Nephron (organoid): ENCODE data around the gene ITGA8.

Source experiments
- H3K27ac Mint-ChIP-seq, 3 experiments: 2 replicates each; pipeline ENCODE4 v1.8.0; 2020; ENCODE audit warnings: mixed read lengths in 3 of 3, mild to moderate bottlenecking in 2 of 3, moderate library complexity in 1 of 3
- H3K27me3 Mint-ChIP-seq: 2 replicates; pipeline ENCODE4 v1.8.0; 2021; ENCODE audit warnings: low read depth, mild to moderate bottlenecking, moderate library complexity, mixed read lengths
- H3K36me3 Mint-ChIP-seq: 2 replicates; pipeline ENCODE4 v1.8.0; 2020; ENCODE audit warnings: low read depth, mixed read lengths
- H3K4me1 Mint-ChIP-seq: 2 replicates; pipeline ENCODE4 v1.8.0; 2020; ENCODE audit warnings: mixed read lengths
- H3K4me3 Mint-ChIP-seq, 3 experiments: 2 replicates each; pipeline ENCODE4 v1.8.0; 2020; ENCODE audit warnings: mild to moderate bottlenecking in 3 of 3, mixed read lengths in 3 of 3, moderate library complexity in 2 of 3
- H3K9me3 Mint-ChIP-seq: 2 replicates; pipeline ENCODE4 v1.8.0; 2020; ENCODE audit warnings: mixed read lengths
- TF ChIP-seq, protein P1 (sequence below), 3 experiments: fragments of 200-600 bp; sonication (generic); IDR thresholded peaks; one replicate each; pipeline ENCODE4 v1.5.0; 2021; ENCODE audit warnings: antibody characterized with exemption in 3 of 3; ENCODE audit not compliant: unreplicated experiment in 3 of 3

ITGA8 gene

DNA sequence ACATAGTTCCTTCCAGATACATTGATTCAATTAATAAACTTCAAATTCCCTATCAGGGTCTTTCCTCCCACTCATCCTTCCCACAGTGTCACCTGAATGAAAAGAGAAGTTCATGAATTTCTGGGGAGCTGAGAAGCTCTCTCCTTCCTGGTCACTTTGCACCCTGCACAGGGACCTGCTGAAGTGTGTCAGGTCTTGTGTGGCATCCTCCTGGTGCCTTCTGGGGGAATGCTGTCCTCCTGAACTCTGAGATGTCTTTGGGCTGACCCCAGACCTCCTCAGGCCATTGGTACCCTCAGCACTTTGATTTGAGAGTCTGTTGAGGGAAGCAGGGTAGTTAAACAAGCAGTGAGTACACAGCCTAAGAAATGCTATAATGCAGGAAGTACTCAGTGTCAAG lies 39.5 kb upstream of the ITGA8 start:
- TF ChIP-seq, protein P1, sequence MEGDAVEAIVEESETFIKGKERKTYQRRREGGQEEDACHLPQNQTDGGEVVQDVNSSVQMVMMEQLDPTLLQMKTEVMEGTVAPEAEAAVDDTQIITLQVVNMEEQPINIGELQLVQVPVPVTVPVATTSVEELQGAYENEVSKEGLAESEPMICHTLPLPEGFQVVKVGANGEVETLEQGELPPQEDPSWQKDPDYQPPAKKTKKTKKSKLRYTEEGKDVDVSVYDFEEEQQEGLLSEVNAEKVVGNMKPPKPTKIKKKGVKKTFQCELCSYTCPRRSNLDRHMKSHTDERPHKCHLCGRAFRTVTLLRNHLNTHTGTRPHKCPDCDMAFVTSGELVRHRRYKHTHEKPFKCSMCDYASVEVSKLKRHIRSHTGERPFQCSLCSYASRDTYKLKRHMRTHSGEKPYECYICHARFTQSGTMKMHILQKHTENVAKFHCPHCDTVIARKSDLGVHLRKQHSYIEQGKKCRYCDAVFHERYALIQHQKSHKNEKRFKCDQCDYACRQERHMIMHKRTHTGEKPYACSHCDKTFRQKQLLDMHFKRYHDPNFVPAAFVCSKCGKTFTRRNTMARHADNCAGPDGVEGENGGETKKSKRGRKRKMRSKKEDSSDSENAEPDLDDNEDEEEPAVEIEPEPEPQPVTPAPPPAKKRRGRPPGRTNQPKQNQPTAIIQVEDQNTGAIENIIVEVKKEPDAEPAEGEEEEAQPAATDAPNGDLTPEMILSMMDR (IDR thresholded peaks at IDR 0.05; ENCODE audit: unreplicated experiment in 3 of 3): no peak
- H3K27ac Mint-ChIP-seq: no peak overlapping the region
- H3K4me3 Mint-ChIP-seq: no peak overlapping the region

DNA sequence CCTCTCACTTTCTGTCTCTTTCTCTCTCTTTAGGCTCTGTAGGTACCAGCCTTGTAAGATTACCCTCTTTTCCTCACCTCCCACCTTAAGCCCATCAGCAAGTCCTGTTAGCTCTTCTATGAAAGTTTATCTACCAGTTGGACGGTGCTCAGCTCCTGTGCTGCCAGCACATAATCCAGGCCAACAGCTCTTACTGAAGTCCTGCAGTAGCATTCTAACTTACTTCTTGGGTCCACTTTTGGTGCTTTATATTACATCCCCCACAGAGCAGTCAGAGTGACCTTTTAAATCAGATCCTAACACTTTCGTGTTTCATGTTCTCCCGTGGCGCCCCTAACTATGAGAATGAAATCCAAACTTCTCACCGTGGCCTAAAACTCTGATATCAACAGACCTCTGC lies 38.9 kb upstream of the ITGA8 start:
- Mint-ChIP-seq H3K27ac (no peak overlapping the region), H3K9me3 (peaks cover 3% of the 10 kb centered on the region), H3K27me3 (peaks cover 8% of the 10 kb centered on the region), H3K4me1 (no peaks in the 10 kb centered on the region), H3K36me3 (no peaks in the 10 kb centered on the region), H3K4me3 (no peak overlapping the region)
- TF ChIP-seq, protein P1 (IDR thresholded peaks at IDR 0.05; ENCODE audit: unreplicated experiment in 3 of 3): no peak

More for the DNA sequence above, 39.5 kb upstream of the ITGA8 start:
- Mint-ChIP-seq H3K27me3 (peaks cover 8% of the 10 kb centered on the region), H3K36me3 (no peaks in the 10 kb centered on the region), H3K4me1 (no peaks in the 10 kb centered on the region), H3K9me3 (peaks cover 3% of the 10 kb centered on the region)

DNA sequence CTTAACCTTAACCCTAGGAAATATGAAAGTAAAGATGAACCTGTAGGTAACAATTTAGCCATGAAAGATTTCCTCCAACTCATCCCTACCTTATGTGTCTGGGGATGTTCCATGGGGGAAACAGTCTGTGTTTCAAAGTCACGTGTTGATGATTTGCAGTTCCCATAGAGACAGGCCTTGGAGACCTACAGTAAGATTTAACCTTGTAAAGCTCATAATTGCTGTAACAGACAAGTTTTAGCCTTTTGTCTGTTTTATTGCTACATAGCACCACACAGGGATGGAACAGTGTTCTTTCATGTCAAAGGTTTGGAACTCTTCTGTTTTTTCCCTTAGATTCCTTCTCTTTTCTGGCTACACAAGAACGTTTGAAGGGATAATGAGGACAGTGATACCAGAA lies 35.2 kb upstream of the ITGA8 start:
- Mint-ChIP-seq H3K27ac (no peak overlapping the region), H3K27me3 (peaks cover 8% of the 10 kb centered on the region), H3K9me3 (no peaks in the 10 kb centered on the region), H3K4me3 (no peak overlapping the region), H3K4me1 (peaks cover 6% of the 10 kb centered on the region), H3K36me3 (no peaks in the 10 kb centered on the region)
- TF ChIP-seq, protein P1 (IDR thresholded peaks at IDR 0.05; ENCODE audit: unreplicated experiment in 3 of 3): no peak

DNA sequence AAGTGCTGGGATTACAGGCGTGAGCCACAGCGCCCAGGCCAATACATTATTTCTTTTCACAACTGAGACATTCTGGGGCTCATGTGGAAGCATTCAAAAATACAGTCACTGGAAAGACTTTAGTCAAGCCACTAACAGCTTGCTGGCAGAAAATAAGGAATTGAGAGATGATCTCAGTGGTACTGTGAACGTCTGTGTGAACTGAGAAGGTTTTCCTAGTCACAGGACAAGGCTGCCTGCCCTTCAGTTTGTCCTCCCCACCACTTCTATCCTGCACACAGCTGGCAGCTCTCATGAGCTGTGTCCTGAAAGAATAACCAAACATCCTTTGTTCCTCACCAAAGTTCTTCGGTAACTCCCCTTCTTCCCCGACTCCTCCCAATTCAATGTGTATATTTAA lies 31.3 kb upstream of the ITGA8 start:
- H3K27ac Mint-ChIP-seq: peak overlapping the region in 2 of 3 experiments; percentile 8 to 26
- peaks cover 26% of the 10 kb centered on the region for H3K4me1 Mint-ChIP-seq

DNA sequence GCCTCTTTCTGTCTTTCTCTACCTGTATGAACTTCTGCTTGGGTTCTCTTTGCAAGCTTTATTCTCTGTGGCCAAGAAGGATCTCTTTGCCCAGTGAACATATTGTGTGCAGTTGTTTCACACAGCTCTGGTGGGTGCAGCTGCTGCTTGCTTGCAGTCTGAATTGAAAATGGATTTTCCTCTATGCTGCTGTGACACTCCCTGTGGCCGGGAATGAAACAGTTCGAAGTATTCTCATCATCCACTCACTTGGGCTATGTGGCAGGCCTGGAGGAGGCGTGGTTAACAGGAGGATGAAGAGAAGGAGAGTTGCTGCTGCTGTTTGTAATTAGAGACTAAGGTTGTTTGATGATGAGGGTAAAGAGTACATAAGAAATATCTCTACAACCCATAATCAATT lies 28.4 kb upstream of the ITGA8 start:
- TF ChIP-seq, protein P1 (IDR thresholded peaks at IDR 0.05; ENCODE audit: unreplicated experiment in 3 of 3): peak in 1 of 3 experiments; percentile 21

More for the DNA sequence above, 31.3 kb upstream of the ITGA8 start:
- H3K9me3 Mint-ChIP-seq: no peaks in the 10 kb centered on the region
- H3K27me3 Mint-ChIP-seq: peaks cover 4% of the 10 kb centered on the region
- TF ChIP-seq, protein P1 (IDR thresholded peaks at IDR 0.05; ENCODE audit: unreplicated experiment in 3 of 3): no peak
- no peaks in the 10 kb centered on the region for H3K36me3 Mint-ChIP-seq
- no peak overlapping the region for H3K4me3 Mint-ChIP-seq

DNA sequence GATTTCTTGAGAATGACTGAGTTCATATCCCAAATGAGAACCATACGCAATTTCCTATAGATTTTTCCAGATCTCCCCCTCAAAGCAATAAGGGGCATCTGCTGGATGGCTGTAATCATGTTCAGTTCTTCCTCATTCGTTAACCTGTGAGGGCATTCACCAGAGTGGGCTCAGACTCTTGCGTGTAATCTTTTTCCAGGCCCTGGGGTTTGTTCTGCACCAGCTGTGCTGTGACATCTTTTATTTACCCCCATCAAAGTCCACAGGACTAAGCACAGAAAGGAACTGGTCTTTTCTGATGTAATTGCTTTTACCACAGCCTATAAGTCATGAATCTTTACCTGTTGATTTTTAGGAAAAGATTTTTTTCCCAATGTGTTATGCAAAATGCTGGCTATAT lies 27.9 kb upstream of the ITGA8 start:
- Mint-ChIP-seq H3K27ac (peak overlapping the region in 1 of 3 experiments; percentile 65), H3K4me1 (peaks cover 49% of the 10 kb centered on the region), H3K4me3 (no peak overlapping the region), H3K9me3 (no peaks in the 10 kb centered on the region), H3K36me3 (no peaks in the 10 kb centered on the region), H3K27me3 (peaks cover 4% of the 10 kb centered on the region)
- TF ChIP-seq, protein P1 (IDR thresholded peaks at IDR 0.05; ENCODE audit: unreplicated experiment in 3 of 3): no peak

More for the DNA sequence above, 28.4 kb upstream of the ITGA8 start:
- Mint-ChIP-seq H3K36me3 (no peaks in the 10 kb centered on the region), H3K9me3 (no peaks in the 10 kb centered on the region), H3K27me3 (peaks cover 4% of the 10 kb centered on the region), H3K27ac (peak overlapping the region; percentile 18 to 71 (median 65)), H3K4me1 (peaks cover 44% of the 10 kb centered on the region), H3K4me3 (peak overlapping the region in 1 of 3 experiments; percentile 8)
